A549 (cell line): ENCODE data around the gene IRF1. TPM values are rescaled to one million over a fixed set of nuclear protein-coding genes. Genes with fewer than 3 reads are reported as not detected.

ENCODE experiments used
- ATAC-seq, 2 experiments: fragments of 200-7000 bp in 1 of 2; fragments of >200 bp in 1 of 2; cut with Nextera tagmentation in 1 of 2; cut with Tn5 transposase in 1 of 2; 3 replicates each; pipeline versions ENCODE4 v1.8.0 to v1.9.1; 2018 to 2020; ENCODE audit warnings: mild to moderate bottlenecking in 1 of 2, moderate library complexity in 1 of 2
- CTCF ChIA-PET: fragments of 300-600 bp; sonication (Branson Sonifier 250); formaldehyde crosslinking; extraction: SDS; loops from one replicate; lab custom pipeline; 2021; ENCODE audit warnings: antibody characterized with exemption, inconsistent platforms; lab: Yijun Ruan, JAX
- POLR2A ChIA-PET: fragments of 350-600 bp; formaldehyde crosslinking; extraction: SDS; loops from one replicate; lab custom pipeline; 2021; ENCODE audit warnings: antibody characterized with exemption, inconsistent platforms; lab: Yijun Ruan, JAX
- DNase-seq, 2 experiments: peaks; one replicate each; pipeline versions ENCODE4 v3.0.0 to v3.0.0-alpha.2; 2011 to 2016; ENCODE audit warnings: low read depth in 1 of 2, low spot score in 1 of 2
- FAIRE-seq: peaks from 2 replicates; lab custom pipeline; 2011; peaks lifted over from hg19 to GRCh38; lab: Jason Lieb, UNC
- H3K27ac ChIP-seq, 2 experiments: fragments of >200 bp; sonication (Bioruptor Twin); formaldehyde crosslinking; 3 replicates each; pipeline ENCODE4 v1.5.1; 2016 to 2017
- H3K4me1 ChIP-seq: fragments of >200 bp; sonication (Bioruptor Twin); formaldehyde crosslinking; 3 replicates; pipeline ENCODE4 v1.6.1; 2016
- H3K4me2 ChIP-seq: fragments of >200 bp; sonication (Bioruptor Twin); formaldehyde crosslinking; 3 replicates; pipeline ENCODE4 v1.6.1; 2016
- H3K4me3 ChIP-seq: fragments of >200 bp; sonication (Bioruptor Twin); formaldehyde crosslinking; 3 replicates; pipeline ENCODE4 v1.5.1; 2016
- H3K9me3 ChIP-seq: fragments of >200 bp; sonication (Bioruptor Twin); formaldehyde crosslinking; 3 replicates; pipeline ENCODE4 v1.6.1; 2016
- BHLHE40 ChIP-seq: IDR thresholded peaks from 2 replicates; pipeline ENCODE4 v1.6.1; 2012; ENCODE audit warnings: low read depth, low read length, inconsistent platforms
- CHD4 ChIP-seq: fragments of 200-600 bp; sonication (generic); IDR thresholded peaks from 2 replicates; pipeline ENCODE4 v1.6.1; 2016; ENCODE audit warnings: antibody characterized with exemption, mild to moderate bottlenecking, borderline replicate concordance
- CTCF ChIP-seq: fragments of >200 bp; sonication (Bioruptor Twin); formaldehyde crosslinking; IDR thresholded peaks from 3 replicates; pipeline ENCODE4 v1.5.1; 2016
- E2F6 ChIP-seq: IDR thresholded peaks from 2 replicates; pipeline ENCODE4 v1.6.1; 2012; ENCODE audit warnings: low read depth, borderline replicate concordance
- ELK1 ChIP-seq: fragments of 150-350 bp; IDR thresholded peaks from 2 replicates; pipeline ENCODE4 v1.6.1; 2014; ENCODE audit warnings: low read depth, mild to moderate bottlenecking, low read length
- EP300 ChIP-seq, 2 experiments: fragments of >200 bp; sonication (Bioruptor Twin); formaldehyde crosslinking; IDR thresholded peaks; 2 replicates in 1 of 2; 3 replicates in 1 of 2; pipeline ENCODE4 v1.6.1; 2016 to 2017
- FOSB ChIP-seq: fragments of 250-450 bp; sonication (Bioruptor Pico); IDR thresholded peaks from 2 replicates; pipeline ENCODE4 v1.5.0; 2020; ENCODE audit warnings: mild to moderate bottlenecking, moderate library complexity
- GATA3 ChIP-seq: IDR thresholded peaks from 2 replicates; pipeline ENCODE4 v1.6.1; 2012; ENCODE audit warnings: borderline replicate concordance
- HDAC2 ChIP-seq: fragments of 200-600 bp; sonication (generic); IDR thresholded peaks from 2 replicates; pipeline ENCODE4 v1.6.1; 2016
- HOXB5 ChIP-seq: fragments of 250-450 bp; sonication (Bioruptor Pico); IDR thresholded peaks from 2 replicates; pipeline ENCODE4 v1.5.0; 2020; ENCODE audit warnings: mild to moderate bottlenecking, moderate library complexity
- MAFK ChIP-seq: fragments of 450-650 bp; IDR thresholded peaks from 2 replicates; pipeline ENCODE4 v1.6.1; 2014; ENCODE audit not compliant: partially characterized antibody
- NFE2L2 ChIP-seq: fragments of 150-350 bp; conservative IDR thresholded peaks from 2 replicates; pipeline ENCODE4 v1.6.1; 2014; ENCODE audit warnings: low read length
- NPAS2 ChIP-seq: fragments of 250-450 bp; sonication (Bioruptor Pico); IDR thresholded peaks from 2 replicates; pipeline ENCODE4 v1.8.0; 2022; ENCODE audit warnings: mild to moderate bottlenecking, moderate library complexity, borderline replicate concordance
- NR3C1 ChIP-seq: fragments of >200 bp; sonication (Bioruptor Twin); formaldehyde crosslinking; IDR thresholded peaks from 3 replicates; pipeline ENCODE4 v1.6.1; 2017
- PBX3 ChIP-seq: IDR thresholded peaks from 2 replicates; pipeline ENCODE4 v1.6.1; 2012
- POLR2A ChIP-seq: IDR thresholded peaks from 2 replicates; pipeline ENCODE4 v1.6.1; 2012; ENCODE audit warnings: mild to moderate bottlenecking, low read length
- RAD21 ChIP-seq, 2 experiments: fragments of >200 bp in 1 of 2; sonication (Bioruptor Twin) in 1 of 2; formaldehyde crosslinking in 1 of 2; IDR thresholded peaks in 1 of 2; conservative IDR thresholded peaks in 1 of 2; 2 replicates in 1 of 2; 3 replicates in 1 of 2; pipeline ENCODE4 v1.6.1; 2012 to 2018; ENCODE audit warnings: inconsistent platforms in 1 of 2
- SMC3 ChIP-seq: fragments of >200 bp; sonication (Bioruptor Twin); formaldehyde crosslinking; IDR thresholded peaks from 3 replicates; pipeline ENCODE4 v1.6.1; 2018; ENCODE audit warnings: inconsistent platforms
- TFCP2L1 ChIP-seq: fragments of 250-450 bp; sonication (Bioruptor Pico); IDR thresholded peaks from 2 replicates; pipeline ENCODE4 v1.5.0; 2021; ENCODE audit warnings: mild to moderate bottlenecking
- ZSCAN20 ChIP-seq: fragments of 250-450 bp; sonication (Bioruptor Pico); IDR thresholded peaks from 2 replicates; pipeline ENCODE4 v1.8.0; 2022; ENCODE audit warnings: mild to moderate bottlenecking, moderate library complexity
- WGBS: methylation state at CpG from one replicate; pipeline ENCODE4 v1.1.6; 2017; ENCODE audit errors: missing lambda C conversion rate; 5-methylcytosine and 5-hydroxymethylcytosine counted together
- polyA plus RNA-seq, 4 experiments: library from polyadenylated mRNA; depleted of rRNA in 3 of 4; stranded (reverse); fragments of >200 nt; fragmentation: RNase III in 1 of 4; extraction: RNeasy Plus Mini Kit Qiagen cat#74134 plus additional on column Dnase treatment in 1 of 4; gene quantifications; 2 replicates in 3 of 4; 3 replicates in 1 of 4; pipeline ENCODE4 v1.2.3, GENCODE V29; 2011 to 2017

Gene IRF1
- polyA plus RNA-seq, 2 of the 4 experiments (the other 2 are of a cell fraction) = 10.9 to 13.3 TPM

- ATAC-seq (peak; percentile 6 to 53; a peak in 3 of 6 replicates), FAIRE-seq (no peak), DNase-seq (no peak)
- POLR2A ChIA-PET = interaction anchor here (1.2 to 1.8 kb wide), 2 partner anchors 30 to 293 kb away, joined by 3 to 6 read pairs; partner anchors contain the start of gene RAD50
- CTCF ChIA-PET = interaction anchor here (0.6 to 3.5 kb wide), 66 partner anchors 11 to 464 kb away, joined by 3 to 51 read pairs (median 4); partner anchors contain the start of genes IL13, IL4, IRF1 and RAD50
- TF ChIP-seq NR3C1 = no peak
- TF ChIP-seq NFE2L2 = 0 out of 2 replicates have a peak, but pooled peaks have one; percentile 9
- no peak for TF ChIP-seq FOSB (CRISPR knock-in tag)
- TF ChIP-seq PBX3 = no peak
- no peak for TF ChIP-seq BHLHE40
- no peak for TF ChIP-seq GATA3
- Histone ChIP-seq H3K9me3 (no peaks in the 10 kb centered on the region), H3K4me1 (no peaks in the 10 kb centered on the region), H3K4me3 (no peak overlapping the region), H3K27ac (no peak overlapping the region), H3K4me2 (peak overlapping the region; percentile 70)
- WGBS = 48% methylated on average over 8 of the region's 8 CpGs
Observed at GRCh38 chr5:132526974-132527564, 36.5 kb upstream of the IRF1 start.

GRCh38 chr5:132526290-132526973 lies 35.9 kb upstream of the IRF1 start:
- peak overlapping the region in 1 of 2 experiments; percentile 62; a peak in 1 of 6 replicates for H3K27ac ChIP-seq
- no peak overlapping the region for H3K4me3 ChIP-seq
- FAIRE-seq = no peak
- ChIA-PET CTCF (interaction anchor here (0.6 to 3.5 kb wide), 80 partner anchors 11 to 487 kb away, joined by 3 to 51 read pairs (median 4); partner anchors contain the start of genes IL13, IL4, IRF1 and RAD50), POLR2A (interaction anchor here (1.2 to 1.8 kb wide), 2 partner anchors 30 to 293 kb away, joined by 3 to 6 read pairs; partner anchors contain the start of gene RAD50)
- WGBS = 24% methylated on average over 11 of the region's 11 CpGs
- H3K4me1 ChIP-seq = no peaks in the 10 kb centered on the region
- peak; percentile 83 to 94 for ATAC-seq
- no peak for TF ChIP-seq NPAS2 (CRISPR knock-in tag)
- no peak for TF ChIP-seq EP300 (IDR thresholded peaks at IDR 0.05)
- TF ChIP-seq ZSCAN20 (CRISPR knock-in tag) = no peak
- no peak for TF ChIP-seq CHD4
- TF ChIP-seq POLR2A = no peak
- peak; percentile 87 for TF ChIP-seq SMC3
- no peak for TF ChIP-seq NR3C1
- no peak for TF ChIP-seq HOXB5
- TF ChIP-seq HDAC2 = no peak
- TF ChIP-seq TFCP2L1 (CRISPR knock-in tag) = no peak
- no peak for TF ChIP-seq ELK1
- peak; percentile 70 to 83 for TF ChIP-seq RAD21 (conservative IDR thresholded peaks at IDR 0.05 in 1 of 2, IDR thresholded peaks at IDR 0.05 in 1 of 2)
- TF ChIP-seq E2F6 = no peak
- peak; percentile 98 for TF ChIP-seq CTCF
- TF ChIP-seq MAFK = no peak
- H3K4me2 ChIP-seq = peak overlapping the region; percentile 70
- peak; percentile 59 to 69 for DNase-seq
- peaks cover 6% of the 10 kb centered on the region for H3K9me3 ChIP-seq
